ENCODE data around the gene CHMP6. TPM values are rescaled to one million over a fixed set of nuclear protein-coding genes. Genes with fewer than 3 reads are reported as not detected.

CHMP6 gene
- total and polyA plus RNA-seq, 2 donors: 13.1 to 36.2 TPM

DNA sequence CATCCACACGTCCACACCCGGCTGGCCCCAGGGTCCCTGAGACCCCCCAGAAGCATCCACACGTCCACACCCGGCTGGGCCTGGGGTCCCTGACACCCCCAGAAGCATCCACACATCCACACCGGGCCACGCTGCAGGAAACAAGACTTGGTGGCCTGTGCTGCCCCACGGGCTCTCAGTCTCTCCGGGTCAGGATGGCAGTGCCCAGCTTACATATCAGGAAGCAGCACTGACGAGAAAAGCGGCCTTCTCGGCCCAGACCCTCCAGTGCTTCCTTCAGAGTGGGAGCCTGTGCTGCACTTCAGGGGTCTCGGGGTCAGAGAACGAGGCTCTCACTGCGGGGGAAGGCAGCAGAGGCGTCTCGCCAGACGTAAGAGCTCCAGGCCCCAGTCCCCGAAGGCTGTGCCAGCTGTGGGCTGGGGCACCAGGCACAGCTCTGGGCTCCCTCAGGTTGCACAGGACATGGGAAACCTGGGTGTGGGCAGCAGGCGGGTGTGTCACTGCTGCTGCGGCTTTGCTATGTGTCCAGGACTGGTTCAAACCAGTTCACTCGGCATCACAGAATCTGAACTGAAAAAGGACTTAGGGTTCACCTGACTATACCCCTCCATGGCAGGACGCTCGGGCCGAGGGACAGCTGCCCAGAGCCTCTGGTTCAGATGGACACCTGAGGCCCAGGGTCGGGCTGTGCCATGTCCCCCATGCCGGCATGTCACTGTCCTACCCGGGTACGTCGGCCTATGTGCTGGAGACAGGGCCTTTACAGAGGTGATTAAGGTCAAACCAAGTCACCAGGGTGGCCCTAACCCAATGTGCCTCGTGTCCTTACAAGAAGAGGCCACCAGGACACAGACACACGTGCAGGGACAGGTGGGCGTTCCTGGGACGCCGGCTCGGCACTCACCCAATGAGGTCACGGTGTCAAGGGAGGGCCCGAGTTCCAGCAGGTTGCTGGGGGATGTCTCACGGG lies 40.2 kb upstream of the CHMP6 start:
- no peaks in the 10 kb centered on the region for H3K4me1 ChIP-seq (ENCODE audit: insufficient read depth)
- no peaks in the 10 kb centered on the region for H3K36me3 ChIP-seq (ENCODE audit: insufficient read depth)
- H3K4me3 ChIP-seq (ENCODE audit: low read depth, low read length): no peak overlapping the region
- no peak overlapping the region for H3K27ac ChIP-seq (ENCODE audit: low read depth)
- DNase-seq (ENCODE audit: extremely low spot score): no peak
- 94% methylated on average over 38 of the region's 38 CpGs for WGBS

DNA sequence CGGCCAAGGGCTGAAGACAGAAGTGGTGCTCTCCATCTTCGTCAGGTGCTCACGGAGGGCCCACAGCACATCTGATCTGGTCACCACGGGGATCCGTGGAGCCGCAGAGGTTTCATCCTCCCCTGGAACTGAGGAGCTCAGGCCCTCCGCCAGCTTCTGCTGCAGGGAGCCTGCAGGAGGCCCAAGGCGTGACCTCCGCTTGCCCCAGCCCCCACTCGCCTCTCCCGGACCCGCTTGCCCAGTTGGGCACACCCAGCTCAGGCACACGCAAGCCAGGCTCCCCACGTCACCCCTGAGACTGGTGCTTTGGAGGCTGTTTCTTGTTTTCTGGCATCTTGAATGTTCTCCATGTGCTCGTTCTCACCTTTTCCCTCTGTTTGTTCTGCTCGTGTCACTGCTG lies 39.4 kb upstream of the CHMP6 start:
- no peak overlapping the region for H3K4me3 ChIP-seq (ENCODE audit: low read depth, low read length)
- 93% methylated on average over 16 of the region's 16 CpGs for WGBS
- H3K27ac ChIP-seq (ENCODE audit: low read depth): no peak overlapping the region
- H3K36me3 ChIP-seq (ENCODE audit: insufficient read depth): no peaks in the 10 kb centered on the region
- H3K4me1 ChIP-seq (ENCODE audit: insufficient read depth): no peaks in the 10 kb centered on the region
- no peak for DNase-seq (ENCODE audit: extremely low spot score)

DNA sequence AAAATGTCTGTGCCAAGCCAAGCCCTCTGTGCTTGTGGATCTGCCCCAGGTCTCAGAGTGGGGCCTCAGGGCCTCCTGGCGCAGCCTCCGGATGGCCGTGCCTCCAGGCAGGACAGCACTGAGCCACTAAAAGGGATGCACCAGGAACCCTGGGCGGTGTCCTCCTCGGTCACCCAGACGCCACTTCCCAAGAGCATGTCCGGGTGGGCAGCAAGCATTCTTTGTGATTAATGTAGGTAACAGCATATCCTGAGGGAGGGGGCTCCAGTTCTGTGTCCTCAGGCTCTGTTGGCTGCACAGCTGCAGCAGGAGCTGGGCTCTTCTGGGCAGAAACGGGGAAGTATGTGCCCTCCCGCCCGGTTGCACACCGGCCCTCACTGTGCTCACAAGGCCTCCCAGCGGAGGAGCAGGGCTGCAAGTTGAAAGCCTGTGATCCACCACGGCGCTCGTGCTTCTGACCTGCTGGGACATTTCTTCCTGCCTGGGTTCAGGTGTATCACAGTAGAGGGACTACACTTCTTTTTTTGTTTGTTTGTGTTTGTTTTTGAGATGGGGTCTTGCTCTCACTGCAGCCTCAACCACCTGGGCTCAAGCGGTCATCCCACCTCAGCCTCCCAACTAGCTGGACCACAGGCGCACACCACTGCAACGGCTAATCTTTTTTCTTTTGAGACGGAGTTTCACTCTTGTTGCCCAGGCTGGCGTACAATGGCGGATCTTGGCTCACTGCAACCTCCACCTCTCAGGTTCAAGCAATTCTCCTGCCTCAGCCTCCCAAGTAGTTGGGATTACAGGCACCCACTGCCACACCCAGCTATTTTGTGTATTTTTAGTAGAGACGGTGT lies 37.9 kb upstream of the CHMP6 start:
- no peak overlapping the region for H3K4me3 ChIP-seq (ENCODE audit: low read depth, low read length)
- no peaks in the 10 kb centered on the region for H3K4me1 ChIP-seq (ENCODE audit: insufficient read depth)
- 96% methylated on average over 22 of the region's 22 CpGs for WGBS
- H3K27ac ChIP-seq (ENCODE audit: low read depth): no peak overlapping the region
- H3K36me3 ChIP-seq (ENCODE audit: insufficient read depth): no peaks in the 10 kb centered on the region
- DNase-seq (ENCODE audit: extremely low spot score): no peak

DNA sequence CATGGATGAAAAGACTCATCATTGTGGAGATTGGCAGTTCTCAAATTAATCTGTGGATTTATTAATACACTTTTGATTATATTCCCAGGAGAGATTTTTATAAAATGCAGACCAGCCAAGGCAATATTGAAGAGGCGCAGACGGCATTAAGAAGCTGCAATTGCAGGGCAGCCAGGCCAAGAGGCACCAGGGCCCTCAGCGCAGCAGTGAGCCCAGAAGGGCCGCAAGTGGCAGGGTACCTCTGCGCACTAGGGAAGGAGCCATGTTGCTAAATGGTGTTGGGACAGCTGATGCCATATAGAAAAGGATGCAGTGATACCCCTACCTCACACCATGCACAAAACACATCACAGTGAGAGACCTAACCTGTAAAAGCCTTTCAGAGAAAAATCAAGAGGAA lies 36.6 kb upstream of the CHMP6 start:
- no peak for DNase-seq (ENCODE audit: extremely low spot score)
- no peak overlapping the region for H3K4me3 ChIP-seq (ENCODE audit: low read depth, low read length)
- no peak overlapping the region for H3K27ac ChIP-seq (ENCODE audit: low read depth)
- H3K36me3 ChIP-seq (ENCODE audit: insufficient read depth): no peaks in the 10 kb centered on the region
- WGBS: 98% methylated on average over 5 of the region's 5 CpGs
- H3K4me1 ChIP-seq (ENCODE audit: insufficient read depth): no peaks in the 10 kb centered on the region

DNA sequence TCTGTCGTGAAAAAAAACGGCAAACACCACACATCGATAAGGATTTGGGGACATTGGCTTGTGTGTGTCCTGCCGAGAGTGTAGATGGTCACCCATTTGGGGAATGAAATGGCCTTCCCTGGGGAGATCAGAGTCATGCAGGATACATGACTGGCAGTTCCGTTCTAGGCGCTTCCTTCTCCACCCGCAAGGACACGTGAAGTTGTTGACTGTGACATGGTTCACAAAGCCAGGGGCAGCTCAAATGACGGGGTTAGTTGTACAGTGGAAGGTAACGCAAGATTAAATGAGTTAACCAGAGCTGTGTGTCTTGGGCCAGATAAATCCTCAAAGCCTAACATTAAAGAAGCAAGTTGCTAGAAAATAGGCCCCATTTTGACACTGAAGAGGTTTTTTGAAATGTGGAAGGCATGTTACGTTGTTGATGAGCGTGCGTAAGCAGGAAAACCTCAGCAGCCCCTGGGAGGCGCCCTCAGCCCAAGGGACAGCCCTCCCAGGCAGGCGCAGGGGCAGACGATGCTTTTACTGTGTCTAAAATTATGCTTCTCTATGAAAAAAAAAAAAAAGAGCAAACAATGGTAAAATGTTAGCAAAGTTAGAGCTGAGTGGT lies 35.9 kb upstream of the CHMP6 start:
- DNase-seq (ENCODE audit: extremely low spot score): no peak
- no peak overlapping the region for H3K4me3 ChIP-seq (ENCODE audit: low read depth, low read length)
- H3K36me3 ChIP-seq (ENCODE audit: insufficient read depth): no peaks in the 10 kb centered on the region
- no peak overlapping the region for H3K27ac ChIP-seq (ENCODE audit: low read depth)
- H3K4me1 ChIP-seq (ENCODE audit: insufficient read depth): no peaks in the 10 kb centered on the region
- WGBS: 93% methylated on average over 16 of the region's 16 CpGs

DNA sequence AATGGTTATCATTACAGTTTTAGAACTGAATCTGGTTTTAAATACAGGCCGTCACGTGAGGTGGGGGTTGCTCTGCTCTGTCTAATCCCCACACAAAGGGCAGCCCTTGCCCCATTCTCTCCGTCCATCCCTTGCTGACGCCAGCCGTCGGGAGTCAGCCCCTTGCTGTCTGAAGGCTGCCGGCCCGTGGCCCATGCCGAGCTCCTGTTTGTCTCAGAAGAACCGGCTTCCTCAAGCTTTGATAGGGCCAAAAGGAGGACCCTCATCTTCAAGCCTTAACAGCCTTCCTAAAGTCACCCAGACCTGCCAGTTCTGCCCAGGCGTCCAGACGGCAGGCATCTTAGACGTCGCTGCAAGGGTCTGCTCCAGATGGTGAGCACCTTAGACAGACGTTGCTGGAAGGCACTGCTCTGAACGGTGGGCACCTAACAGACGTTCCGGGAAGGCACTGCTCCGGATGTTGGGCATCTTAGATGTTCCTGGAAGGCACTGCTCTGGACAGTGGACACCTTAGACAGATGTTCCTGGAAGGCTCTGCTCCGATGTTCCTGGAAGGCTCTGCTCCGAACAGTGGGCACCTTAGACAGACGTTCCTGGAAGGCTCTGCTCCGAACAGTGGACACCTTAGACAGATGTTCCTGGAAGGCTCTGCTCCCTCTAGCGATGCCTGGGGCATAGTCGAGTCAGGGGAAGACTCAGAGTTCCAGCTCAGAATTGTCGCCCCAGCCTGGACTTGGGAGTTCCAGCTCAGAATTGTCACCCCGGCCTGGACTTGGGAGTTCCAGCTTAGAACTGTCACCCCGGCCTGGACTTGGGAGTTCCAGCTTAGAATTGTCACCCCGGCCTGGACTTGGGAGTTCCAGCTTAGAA lies 35.1 kb upstream of the CHMP6 start:
- Histone ChIP-seq H3K4me3 (ENCODE audit: low read depth, low read length) (no peak overlapping the region), H3K4me1 (ENCODE audit: insufficient read depth) (no peaks in the 10 kb centered on the region), H3K27ac (ENCODE audit: low read depth) (no peak overlapping the region), H3K36me3 (ENCODE audit: insufficient read depth) (no peaks in the 10 kb centered on the region)
- DNase-seq (ENCODE audit: extremely low spot score): no peak
- WGBS: 92% methylated on average over 28 of the region's 29 CpGs

DNA sequence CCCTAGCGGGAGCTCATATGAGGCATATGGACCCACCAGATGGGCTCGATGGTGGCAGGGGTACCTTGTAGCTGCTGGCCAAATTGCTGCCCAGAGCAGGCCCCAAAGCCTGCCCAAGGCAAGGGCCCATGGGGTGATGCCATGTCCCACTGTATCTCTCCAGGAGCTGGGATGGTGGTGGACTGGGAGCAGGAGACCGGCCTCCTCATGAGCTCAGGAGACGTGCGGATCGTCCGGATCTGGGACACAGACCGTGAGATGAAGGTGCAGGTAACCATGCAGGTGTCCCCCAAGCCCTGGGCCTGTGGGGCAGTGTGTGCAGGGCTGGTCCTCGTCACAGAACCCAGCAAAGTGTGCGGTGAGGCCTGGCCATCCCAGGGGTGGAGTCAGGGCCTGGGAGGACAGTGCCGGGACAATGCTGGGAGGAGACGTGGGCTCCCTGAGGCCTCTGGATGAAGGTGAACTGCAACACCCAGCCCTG lies 34.1 kb upstream of the CHMP6 start:
- H3K27ac ChIP-seq (ENCODE audit: low read depth): no peak overlapping the region
- no peak overlapping the region for H3K4me3 ChIP-seq (ENCODE audit: low read depth, low read length)
- H3K36me3 ChIP-seq (ENCODE audit: insufficient read depth): no peaks in the 10 kb centered on the region
- WGBS: 95% methylated on average over 12 of the region's 12 CpGs
- no peak for DNase-seq (ENCODE audit: extremely low spot score)
- no peaks in the 10 kb centered on the region for H3K4me1 ChIP-seq (ENCODE audit: insufficient read depth)

DNA sequence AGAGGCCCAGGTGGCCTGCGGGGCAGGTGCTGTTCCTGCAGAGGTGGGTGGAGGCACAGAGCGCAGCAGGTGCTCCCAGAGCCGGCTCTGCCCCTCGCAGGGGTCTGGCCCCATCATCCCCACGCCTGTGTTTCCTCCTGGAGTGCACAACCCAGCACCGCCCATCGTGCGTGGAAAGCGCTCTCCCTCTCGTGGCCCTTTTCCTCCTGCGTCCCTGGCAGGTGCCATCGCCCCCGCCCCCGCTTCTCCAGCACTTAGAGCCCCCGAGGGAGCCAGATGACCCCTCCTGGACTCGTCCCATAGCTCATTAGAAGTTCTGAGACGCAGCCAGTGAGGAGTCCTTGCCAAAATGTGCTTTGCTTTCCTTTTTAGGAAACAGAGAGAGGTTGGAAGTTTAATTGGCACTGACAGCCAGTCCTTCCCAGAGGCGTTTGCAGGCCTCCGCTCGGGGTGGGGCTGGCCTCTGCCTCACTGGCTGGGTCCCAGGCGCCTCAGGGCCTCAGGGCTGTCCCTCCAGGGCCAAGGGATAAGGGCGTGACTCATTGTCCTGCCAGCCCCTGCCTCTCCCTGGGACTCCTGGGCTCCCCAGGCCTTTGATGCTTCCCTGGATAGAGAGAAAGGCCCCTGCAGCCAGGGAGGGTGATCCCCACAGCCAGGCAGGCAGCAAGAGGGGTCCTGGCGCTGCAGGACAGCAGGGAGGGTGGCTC lies 32.2 kb upstream of the CHMP6 start:
- Histone ChIP-seq H3K36me3 (ENCODE audit: insufficient read depth) (no peaks in the 10 kb centered on the region), H3K27ac (ENCODE audit: low read depth) (peak overlapping the region; percentile 64), H3K4me3 (ENCODE audit: low read depth, low read length) (no peak overlapping the region), H3K4me1 (ENCODE audit: insufficient read depth) (no peaks in the 10 kb centered on the region)
- peak; percentile 59 for DNase-seq (ENCODE audit: extremely low spot score)
- WGBS: 24% methylated on average over 23 of the region's 23 CpGs

DNA sequence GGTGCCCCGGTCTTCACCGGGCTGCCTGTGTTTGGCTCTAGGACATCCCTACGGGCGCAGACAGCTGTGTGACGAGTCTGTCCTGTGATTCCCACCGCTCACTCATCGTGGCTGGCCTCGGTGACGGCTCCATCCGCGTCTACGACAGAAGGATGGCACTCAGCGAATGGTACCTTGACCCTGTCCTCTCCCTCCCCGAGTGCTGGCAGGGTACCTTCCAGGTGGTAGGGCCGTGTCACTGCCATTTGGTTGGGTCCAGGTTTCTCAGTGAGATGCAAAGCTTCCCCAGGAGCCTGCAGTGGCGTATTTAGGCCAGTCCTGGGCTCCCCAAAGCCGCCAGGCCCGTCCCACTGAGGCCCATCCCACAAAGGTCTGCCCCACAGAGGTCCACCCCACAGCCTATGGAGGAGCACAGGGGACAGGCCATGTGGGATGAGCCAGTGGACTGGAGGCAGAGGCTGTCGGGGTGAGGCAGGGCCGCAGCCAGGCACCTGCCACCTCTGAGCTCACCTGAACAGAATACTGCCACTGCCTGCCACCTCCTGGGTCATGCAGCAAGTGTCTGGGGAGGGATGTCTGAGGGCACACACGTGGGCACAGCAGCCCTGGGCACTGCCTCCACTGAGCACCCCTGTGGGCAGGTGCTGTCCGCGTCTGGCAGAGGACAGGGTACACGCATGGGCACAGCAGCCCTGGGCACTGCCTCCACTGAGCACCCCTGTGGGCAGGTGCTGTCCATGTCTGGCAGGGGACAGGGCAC lies 31.4 kb upstream of the CHMP6 start:
- H3K4me3 ChIP-seq (ENCODE audit: low read depth, low read length): no peak overlapping the region
- H3K27ac ChIP-seq (ENCODE audit: low read depth): peak overlapping the region; percentile 64
- peaks cover 3% of the 10 kb centered on the region for H3K36me3 ChIP-seq (ENCODE audit: insufficient read depth)
- WGBS: 69% methylated on average over 24 of the region's 24 CpGs
- no peaks in the 10 kb centered on the region for H3K4me1 ChIP-seq (ENCODE audit: insufficient read depth)
- no peak for DNase-seq (ENCODE audit: extremely low spot score)

DNA sequence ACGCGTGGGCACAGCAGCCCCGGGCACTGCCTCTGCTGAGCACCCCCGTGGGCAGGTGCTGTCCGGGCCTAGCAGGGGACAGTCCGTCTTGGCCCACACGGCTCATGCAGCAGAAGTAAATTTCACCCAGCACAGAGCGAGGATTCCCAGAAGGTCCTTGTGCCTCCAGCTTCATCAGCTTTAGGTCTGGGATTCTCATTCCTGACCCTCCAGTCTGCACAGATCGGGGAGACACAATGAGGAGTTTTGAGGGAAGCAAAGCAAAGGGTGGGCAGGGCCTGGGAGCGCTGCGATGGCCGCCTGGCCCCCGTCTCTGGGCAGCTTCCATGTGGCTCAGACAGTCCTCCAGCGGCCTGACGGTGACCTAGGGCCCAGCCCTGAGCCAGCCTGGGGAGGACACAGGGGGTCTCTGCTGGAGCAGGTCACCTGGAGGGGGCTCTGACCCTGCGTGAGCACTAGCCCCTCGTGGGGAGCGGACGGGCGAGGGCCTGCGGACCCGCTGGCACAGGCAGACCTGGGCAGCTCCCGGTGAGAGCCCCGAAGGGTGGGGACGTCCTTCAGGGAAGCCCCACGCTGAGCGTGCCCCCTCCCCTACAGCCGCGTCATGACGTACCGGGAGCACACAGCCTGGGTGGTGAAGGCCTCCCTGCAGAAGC lies 30.7 kb upstream of the CHMP6 start:
- 93% methylated on average over 31 of the region's 31 CpGs for WGBS
- Histone ChIP-seq H3K36me3 (ENCODE audit: insufficient read depth) (peaks cover 3% of the 10 kb centered on the region), H3K4me3 (ENCODE audit: low read depth, low read length) (no peak overlapping the region), H3K4me1 (ENCODE audit: insufficient read depth) (no peaks in the 10 kb centered on the region), H3K27ac (ENCODE audit: low read depth) (no peak overlapping the region)
- no peak for DNase-seq (ENCODE audit: extremely low spot score)

DNA sequence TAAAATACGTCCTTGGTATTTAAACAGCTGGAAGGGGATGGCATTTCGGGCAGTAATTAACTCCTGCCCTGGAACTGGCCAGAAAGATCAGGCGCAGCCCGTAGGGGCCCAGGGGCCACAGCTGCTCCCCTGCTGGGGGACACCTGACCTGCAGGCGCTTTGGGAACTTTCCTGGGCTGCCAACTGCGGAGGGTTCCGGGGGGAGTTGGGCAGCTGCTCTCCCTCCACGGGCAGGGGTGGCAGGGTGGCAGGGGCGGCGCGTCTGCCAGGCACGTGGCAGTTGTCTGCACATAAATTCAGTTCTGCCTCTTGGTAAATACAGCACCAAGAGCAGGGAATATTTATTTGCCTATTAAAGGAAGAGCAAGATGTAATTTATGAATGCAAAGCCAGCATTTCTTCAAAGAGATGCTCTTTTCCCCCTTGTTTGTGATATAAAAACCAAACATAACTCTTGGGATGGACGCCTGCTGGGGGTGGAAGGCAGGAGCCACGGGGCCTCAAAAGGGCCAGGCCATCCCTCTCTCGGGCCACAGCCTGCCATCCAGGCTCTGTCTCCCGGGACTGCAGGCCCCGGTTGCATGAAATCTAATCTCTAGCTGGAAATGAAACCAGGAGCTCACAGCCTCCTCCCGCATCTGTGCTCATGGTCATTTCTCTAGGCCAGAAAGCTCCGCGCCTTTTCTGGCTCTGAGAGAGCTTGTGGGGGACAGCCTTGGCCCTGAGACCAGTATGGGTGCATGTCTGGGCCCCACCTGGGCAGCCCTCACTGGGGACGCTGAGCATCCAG lies 29.9 kb upstream of the CHMP6 start:
- Histone ChIP-seq H3K4me3 (ENCODE audit: low read depth, low read length) (no peak overlapping the region), H3K36me3 (ENCODE audit: insufficient read depth) (peaks cover 3% of the 10 kb centered on the region), H3K27ac (ENCODE audit: low read depth) (peak overlapping the region; percentile 12), H3K4me1 (ENCODE audit: insufficient read depth) (no peaks in the 10 kb centered on the region)
- DNase-seq (ENCODE audit: extremely low spot score): no peak
- 60% methylated on average over 21 of the region's 21 CpGs for WGBS
